ENCODE measurements around the gene CYP2U1.
"Not testable (repeated sequence)": the region's sequence is repeated elsewhere in the genome, so short reads cannot be mapped to it uniquely, and the experiment has no call there.

Gene CYP2U1

GRCh38 chr4:107930821-107931774 is at the start of gene CYP2U1:
Gene CYP2U1 (plus strand): TSS chr4:107931549. CDS start chr4:107931644, 95 bp downstream.
- DNase-seq, result no peak

- no peak for DNase-seq
Measured at GRCh38 chr4:107885865-107886264, 45.5 kb upstream of the CYP2U1 start.

DNA sequence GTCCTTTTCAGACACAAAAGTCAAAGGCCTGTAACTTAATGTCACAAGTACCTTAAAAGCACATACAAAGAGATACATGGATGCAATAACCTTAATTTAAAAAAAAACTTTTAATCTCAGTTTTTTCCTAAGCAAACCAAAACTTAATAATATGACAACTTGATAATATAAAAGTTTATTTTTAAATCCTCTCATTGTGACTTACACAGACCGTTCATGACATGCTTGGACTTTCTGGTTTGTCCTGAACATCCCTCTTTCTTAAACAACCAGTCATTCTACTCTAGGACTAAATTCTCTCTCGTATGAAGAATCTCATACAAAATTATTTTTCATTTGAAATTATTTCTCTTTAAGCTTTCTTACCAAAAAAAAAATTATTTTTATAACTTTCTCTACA is 43.1 kb upstream of the CYP2U1 start:
- no peak for DNase-seq

- DNase-seq, result no peak
Measured at GRCh38 chr4:107890779-107891178, 40.6 kb upstream of the CYP2U1 start.

- DNase-seq, result no peak
Measured at GRCh38 chr4:107891299-107891698, 40.0 kb upstream of the CYP2U1 start.

DNA sequence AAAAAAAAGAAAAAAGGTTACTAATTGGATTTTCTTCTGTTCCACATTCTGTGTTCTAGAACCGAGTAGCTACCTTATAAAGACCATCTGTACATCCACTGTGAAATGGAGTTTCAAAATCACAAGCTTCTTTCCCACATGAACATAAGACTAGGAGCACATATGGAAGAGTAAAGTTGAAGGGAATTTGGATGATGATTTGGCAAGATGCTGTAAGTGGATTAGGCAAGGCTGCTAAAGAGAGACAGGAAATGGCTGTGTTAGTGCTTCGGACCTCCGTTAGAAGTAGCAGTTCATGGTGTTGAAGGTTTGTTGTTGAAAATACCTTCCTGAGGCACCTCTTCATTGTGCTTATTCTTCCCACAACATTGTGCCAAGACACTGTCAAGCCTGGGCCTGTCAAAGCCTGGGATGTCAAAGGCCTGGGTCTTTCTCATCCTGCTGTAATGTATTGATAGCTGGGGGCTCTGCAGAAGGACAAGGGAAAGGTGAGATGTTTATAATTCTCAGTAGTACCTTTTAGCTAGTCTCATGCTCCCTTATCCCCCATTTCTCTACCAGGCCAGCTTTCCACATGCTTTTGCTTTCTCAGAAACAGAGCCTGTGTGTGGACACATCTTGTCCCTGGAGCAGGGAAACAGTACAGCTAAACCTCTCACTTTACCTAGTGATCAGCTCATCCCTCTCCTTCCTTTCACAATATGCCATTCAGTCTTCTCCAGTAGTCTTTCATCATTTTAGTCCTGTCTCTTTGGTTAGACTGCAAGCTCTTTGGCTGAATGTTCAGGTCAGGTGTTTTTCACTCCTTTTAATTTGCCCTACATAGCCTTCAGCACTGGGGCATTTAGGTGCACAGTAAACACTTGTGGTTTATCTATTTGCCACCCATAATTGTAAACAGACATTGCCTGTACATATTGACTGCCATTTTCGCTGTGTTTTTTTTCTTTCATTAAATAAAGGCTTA is 37.9 kb upstream of the CYP2U1 start:
- DNase-seq, result no peak

GRCh38 chr4:107894138-107894603 is 37.2 kb upstream of the CYP2U1 start:
- no peak for DNase-seq

DNA sequence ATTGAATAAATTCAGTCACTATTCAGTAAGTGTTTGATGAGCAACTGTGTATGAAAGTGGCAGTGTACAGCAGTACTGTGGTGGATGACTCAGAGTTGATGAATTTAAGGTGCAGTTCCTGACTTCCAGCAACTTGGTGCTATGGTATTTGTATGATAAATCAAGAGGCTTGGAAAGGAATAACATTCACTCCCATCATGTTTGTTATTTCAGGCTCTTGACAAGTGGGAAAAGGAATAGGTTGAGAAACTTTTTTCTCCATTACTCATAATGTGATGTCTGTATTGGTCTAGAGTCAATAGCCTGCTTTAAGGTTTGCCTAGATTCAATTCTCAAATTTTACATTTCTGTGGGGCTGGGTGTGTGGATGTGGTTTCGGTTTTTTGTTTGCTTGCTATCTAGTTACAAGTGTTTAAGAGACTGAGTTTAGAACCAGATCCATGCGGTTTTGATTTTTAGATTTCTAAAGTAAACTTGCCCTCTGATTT is 35.1 kb upstream of the CYP2U1 start:
- DNase-seq, result no peak

GRCh38 chr4:107896646-107897045 is 34.7 kb upstream of the CYP2U1 start:
- DNase-seq, result no peak

DNA sequence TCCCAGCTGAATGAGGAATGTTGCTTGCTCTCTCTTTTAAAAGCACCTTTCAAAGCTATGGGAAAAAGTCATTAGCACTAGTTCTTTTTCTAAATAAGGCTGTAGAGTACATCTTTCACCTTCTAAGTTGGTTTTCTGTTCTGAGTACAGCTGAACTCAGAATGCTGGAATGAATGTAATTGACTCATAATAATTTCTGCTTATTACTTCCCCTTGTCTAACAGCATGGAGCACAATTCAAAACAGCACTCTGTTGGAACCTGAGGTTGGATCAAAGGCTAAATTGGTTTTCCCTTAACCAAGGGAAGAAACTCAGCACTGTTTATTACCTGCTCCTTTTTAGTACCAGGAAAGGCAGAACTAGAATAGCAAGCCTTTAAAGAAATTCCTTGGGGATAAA is 33.5 kb upstream of the CYP2U1 start:
- DNase-seq, result no peak

GRCh38 chr4:107900067-107900466 is 31.3 kb upstream of the CYP2U1 start:
- DNase-seq, result no peak

DNA sequence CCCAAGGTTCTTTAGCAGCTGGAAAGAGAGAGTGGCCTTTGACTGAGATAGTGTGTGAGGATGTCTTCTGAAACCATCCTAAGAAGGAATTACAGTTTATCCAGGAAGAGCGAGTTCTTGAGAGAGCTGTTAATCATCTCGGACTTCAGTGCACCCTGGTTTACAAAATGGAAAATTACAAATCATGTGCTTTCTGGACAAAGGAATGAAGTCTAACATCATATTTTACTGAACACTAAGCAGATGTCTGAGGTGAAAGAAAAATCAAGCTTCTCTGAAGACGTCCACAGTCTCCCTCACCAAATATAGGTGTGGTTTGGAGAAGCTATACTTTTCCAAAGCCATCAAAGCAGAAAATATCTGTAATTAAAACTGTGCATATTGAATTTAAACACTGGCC is 30.8 kb upstream of the CYP2U1 start:
- no peak for DNase-seq

DNA sequence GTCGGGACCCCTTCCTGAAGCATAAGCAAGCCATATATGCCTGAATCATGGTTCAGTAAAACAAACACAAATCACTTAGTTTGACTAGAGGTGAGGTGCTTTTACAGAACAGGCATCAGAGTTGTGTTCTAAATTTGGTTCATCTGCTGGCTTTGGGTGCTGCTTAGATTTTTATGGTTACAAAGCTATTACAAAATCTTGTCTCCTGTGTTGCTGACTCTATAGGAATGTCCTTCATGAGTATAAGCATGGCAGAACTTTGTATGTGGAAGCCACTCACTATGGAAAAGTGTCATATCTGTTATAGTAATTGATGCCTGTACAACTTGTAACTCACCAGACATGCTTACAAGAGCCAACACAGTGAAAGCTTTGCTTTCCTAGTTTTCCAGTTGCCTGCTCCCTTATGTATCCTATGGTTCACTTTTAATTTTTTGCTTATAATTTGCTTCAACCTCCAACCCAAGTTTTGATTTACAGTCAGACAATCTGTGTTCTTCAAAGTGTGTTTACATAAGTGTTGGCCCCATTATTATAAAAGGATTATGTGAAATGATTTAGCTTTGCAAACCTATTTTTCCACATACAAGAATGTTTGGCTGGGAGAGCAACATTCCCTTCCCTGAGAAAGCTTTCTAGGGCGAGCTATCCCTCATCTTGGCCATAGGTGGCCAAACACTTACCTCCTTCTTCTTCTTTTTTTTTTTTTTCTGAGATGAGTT is 30.0 kb upstream of the CYP2U1 start:
- DNase-seq, result no peak

- no peak for DNase-seq
Measured at GRCh38 chr4:107902715-107903114, 28.6 kb upstream of the CYP2U1 start.

DNA sequence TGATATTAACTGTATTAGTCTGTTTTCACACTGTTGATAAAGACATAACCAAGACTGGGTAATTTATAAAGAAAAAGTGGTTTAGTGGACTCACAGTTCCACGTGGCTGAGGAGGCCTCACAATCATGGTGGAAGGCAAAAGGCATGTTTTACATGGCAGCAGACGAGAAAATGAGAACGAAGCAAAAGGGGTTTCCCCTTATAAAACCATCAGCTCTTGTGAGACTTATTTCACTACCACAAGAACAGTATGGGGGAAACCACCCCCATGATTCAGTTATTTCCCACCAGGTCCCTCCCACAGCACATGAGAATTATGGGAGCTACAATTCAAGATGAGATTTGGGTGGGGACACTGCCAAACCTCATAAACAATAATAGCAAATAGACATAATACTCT is 26.3 kb upstream of the CYP2U1 start:
- DNase-seq, result not testable (repeated sequence)

DNA sequence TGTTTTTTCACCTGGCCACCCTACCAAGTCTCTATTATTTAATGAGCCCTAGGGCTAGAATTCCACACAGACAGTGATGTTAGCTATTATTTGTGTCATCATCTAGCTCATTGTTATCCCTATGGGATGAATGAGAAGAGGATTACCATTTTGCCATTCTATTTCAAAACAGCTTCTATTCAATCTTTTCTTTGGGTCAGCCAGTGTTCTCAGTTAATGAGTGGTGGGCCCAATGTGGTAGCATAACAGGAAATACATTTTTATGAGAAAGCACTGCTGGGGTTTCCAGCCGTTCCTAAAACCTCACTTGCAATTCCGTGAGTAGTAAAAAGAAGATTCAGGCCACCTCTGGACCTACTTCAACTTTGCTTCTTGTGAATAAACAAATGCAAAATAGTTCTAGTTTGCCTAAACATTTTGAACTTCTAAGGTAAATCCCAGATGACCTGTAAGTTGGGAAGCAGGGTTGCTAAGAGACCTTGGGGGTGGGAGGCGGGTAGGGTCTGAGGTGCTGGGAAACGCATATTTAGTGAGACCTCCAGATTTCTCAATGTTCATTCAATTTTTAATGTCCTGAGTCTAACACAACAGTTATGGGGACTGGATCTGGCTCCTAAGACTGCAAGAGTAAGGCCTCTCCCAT is 24.8 kb upstream of the CYP2U1 start:
- DNase-seq, result no peak

DNA sequence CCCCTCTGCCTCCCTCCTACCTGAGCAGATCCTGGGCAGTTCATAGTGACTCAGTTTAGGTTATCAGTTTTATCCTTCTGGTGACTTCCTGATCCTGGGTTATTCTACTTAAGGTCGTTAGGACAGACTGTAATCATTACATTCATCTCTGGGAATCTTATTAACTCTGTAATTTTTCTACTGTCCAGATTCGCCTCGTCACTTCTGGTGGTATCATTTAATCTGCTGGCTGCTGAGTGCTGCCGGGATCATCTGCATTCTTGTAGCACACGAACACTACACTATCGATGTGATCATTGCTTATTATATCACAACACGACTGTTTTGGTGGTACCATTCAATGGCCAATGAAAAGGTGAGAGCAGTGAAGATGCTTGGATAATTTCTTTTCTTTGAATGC is 23.0 kb upstream of the CYP2U1 start:
- no peak for DNase-seq

- no peak for DNase-seq
Measured at GRCh38 chr4:107913283-107913899, 18.0 kb upstream of the CYP2U1 start.

GRCh38 chr4:107915220-107915619 is 16.1 kb upstream of the CYP2U1 start:
- no peak for DNase-seq

GRCh38 chr4:107916623-107917022 is 14.7 kb upstream of the CYP2U1 start:
- no peak for DNase-seq

- DNase-seq, result no peak
Measured at GRCh38 chr4:107917500-107917899, 13.8 kb upstream of the CYP2U1 start.

All from NCI-H187 (cell line).